COLO668 (cell line): ENCODE results near the gene ELSPBP1.
A peak's percentile ranks its signal among the peaks of the same experiment; 100 is the strongest.
"Not testable (repeated sequence)": the region's sequence is repeated elsewhere in the genome, so short reads cannot be mapped to it uniquely, and the experiment has no call there.

Experiments
- DNase-seq: peaks from one replicate; lab custom pipeline; 2025; ENCODE audit not compliant: unreplicated experiment; lab: John Stamatoyannopoulos, UW

ELSPBP1 gene

GRCh38 chr19:48041877-48042580, 47.6 kb downstream of the ELSPBP1 start:
- no peak for DNase-seq

GRCh38 chr19:48043675-48044258, 49.3 kb downstream of the ELSPBP1 start, which contains the start of gene CABP5:
Gene CABP5, minus strand, starts transcription at chr19:48044079. Its CDS starts 157 bp downstream, at chr19:48043922.
- DNase-seq = no peak

- DNase-seq = no peak
These were observed 50.1 kb downstream of the ELSPBP1 start for GRCh38 chr19:48044561-48044960.

GRCh38 chr19:48051335-48052033, 57.1 kb downstream of the ELSPBP1 start:
- DNase-seq = no peak

GRCh38 chr19:48053076-48053475, 58.6 kb downstream of the ELSPBP1 start:
- no peak for DNase-seq

GRCh38 chr19:48053856-48054255, 59.4 kb downstream of the ELSPBP1 start:
- DNase-seq = no peak

- DNase-seq = no peak
These were observed 64.9 kb downstream of the ELSPBP1 start for GRCh38 chr19:48059331-48059730.

GRCh38 chr19:48060381-48060780, 65.9 kb downstream of the ELSPBP1 start:
- no peak for DNase-seq

- DNase-seq = peak; percentile 20
These were observed 67.2 kb downstream of the ELSPBP1 start for GRCh38 chr19:48061401-48062344.

GRCh38 chr19:48064509-48064908, 70.1 kb downstream of the ELSPBP1 start:
- DNase-seq = no peak

GRCh38 chr19:48069435-48069834, 75.0 kb downstream of the ELSPBP1 start:
- no peak for DNase-seq

- not testable (repeated sequence) for DNase-seq
These were observed 75.8 kb downstream of the ELSPBP1 start for GRCh38 chr19:48070177-48070769.
